T follicular helper cell (primary cell): ENCODE measurements around the gene TMEM88.
A peak's percentile ranks its signal among the peaks of the same experiment; 100 is the strongest.

Experiments used
- DNase-seq: peaks from one replicate; pipeline ENCODE4 v3.0.0-alpha.2; 2020; ENCODE audit warnings: low read depth

The TMEM88 gene

GRCh38 chr17:7833011-7833794 lies 21.7 kb upstream of the TMEM88 start:
- no peak for DNase-seq

GRCh38 chr17:7833795-7834541 lies 20.9 kb upstream of the TMEM88 start, which contains the start of gene KDM6B:
Gene KDM6B, plus strand, starts transcription at chr17:7834217. Its CDS starts 11,338 bp downstream, at chr17:7845555.
- peak; percentile 79 for DNase-seq

- DNase-seq, result peak; percentile 53
Measured at GRCh38 chr17:7834542-7834956, 20.3 kb upstream of the TMEM88 start.

- DNase-seq, result peak; percentile 93
Measured at GRCh38 chr17:7834957-7835813, 19.7 kb upstream of the TMEM88 start.

- peak; percentile 52 for DNase-seq
Measured at GRCh38 chr17:7835814-7836595, 18.9 kb upstream of the TMEM88 start.

GRCh38 chr17:7836596-7837407 lies 18.1 kb upstream of the TMEM88 start:
- DNase-seq, result peak; percentile 64

GRCh38 chr17:7837408-7838088 lies 17.3 kb upstream of the TMEM88 start:
- no peak for DNase-seq

GRCh38 chr17:7838090-7839075 lies 16.5 kb upstream of the TMEM88 start:
- DNase-seq, result no peak

- no peak for DNase-seq
Measured at GRCh38 chr17:7839190-7839875, 15.5 kb upstream of the TMEM88 start.

- no peak for DNase-seq
Measured at GRCh38 chr17:7839876-7840261, 15.0 kb upstream of the TMEM88 start.

GRCh38 chr17:7840441-7840840 lies 14.4 kb upstream of the TMEM88 start:
- no peak for DNase-seq

- DNase-seq, result no peak
Measured at GRCh38 chr17:7840875-7841274, 14.0 kb upstream of the TMEM88 start.

- DNase-seq, result peak; percentile 94
Measured at GRCh38 chr17:7841396-7841914, 13.4 kb upstream of the TMEM88 start.

GRCh38 chr17:7841915-7842379 lies 12.9 kb upstream of the TMEM88 start:
- peak; percentile 77 for DNase-seq

GRCh38 chr17:7842380-7843256 lies 12.2 kb upstream of the TMEM88 start:
- DNase-seq, result peak; percentile 95

GRCh38 chr17:7843257-7843535 lies 11.7 kb upstream of the TMEM88 start:
- DNase-seq, result no peak
